Erythroblast (primary cell): Measurements from ENCODE around the gene SRSF10.

ENCODE experiments used
- GATA1 ChIP-seq: IDR thresholded peaks from 2 replicates; pipeline ENCODE4 v1.6.1; 2011; ENCODE audit warnings: low read depth, mild to moderate bottlenecking, control low read depth, low read length, moderate library complexity
- POLR2A ChIP-seq: IDR thresholded peaks from 2 replicates; pipeline ENCODE4 v1.6.1; 2011; ENCODE audit warnings: mild to moderate bottlenecking, low read length

- TF ChIP-seq POLR2A (no peak), GATA1 (no peak)
Observed at GRCh38 chr1:23995431-23995837, 15.3 kb upstream of the SRSF10 start.
